Vagina (tissue), 2 donors: Measurements from ENCODE around the gene CPLANE2.

Experiments
- CTCF ChIP-seq, 3 experiments: fragments of 450-650 bp in 2 of 3; fragments of 200-600 bp in 1 of 3; sonication (generic) in 1 of 3; IDR thresholded peaks; one replicate each; pipeline ENCODE4 v1.5.1; 2017 to 2019; ENCODE audit warnings: antibody characterized with exemption in 3 of 3, mild to moderate bottlenecking in 2 of 3, moderate library complexity in 2 of 3
- POLR2A ChIP-seq, 2 donors: fragments of 450-650 bp; IDR thresholded peaks; one replicate each; pipeline ENCODE4 v1.6.1; 2017; ENCODE audit warnings: antibody characterized with exemption in 2 of 2, mild to moderate bottlenecking in 2 of 2, moderate library complexity in 2 of 2

GRCh38 chr1:16183765-16184556 lies 53.0 kb downstream of the CPLANE2 start:
- TF ChIP-seq CTCF (IDR thresholded peaks at IDR 0.05) = no peak
- TF ChIP-seq POLR2A (IDR thresholded peaks at IDR 0.05) = no peak
